ENCODE results near the gene MED10. TPM values are rescaled to one million over a fixed set of nuclear protein-coding genes. Genes with fewer than 3 reads are reported as not detected.

The MED10 gene
- total RNA-seq, 1 donor from 2014 or later = 6.3 TPM

DNA sequence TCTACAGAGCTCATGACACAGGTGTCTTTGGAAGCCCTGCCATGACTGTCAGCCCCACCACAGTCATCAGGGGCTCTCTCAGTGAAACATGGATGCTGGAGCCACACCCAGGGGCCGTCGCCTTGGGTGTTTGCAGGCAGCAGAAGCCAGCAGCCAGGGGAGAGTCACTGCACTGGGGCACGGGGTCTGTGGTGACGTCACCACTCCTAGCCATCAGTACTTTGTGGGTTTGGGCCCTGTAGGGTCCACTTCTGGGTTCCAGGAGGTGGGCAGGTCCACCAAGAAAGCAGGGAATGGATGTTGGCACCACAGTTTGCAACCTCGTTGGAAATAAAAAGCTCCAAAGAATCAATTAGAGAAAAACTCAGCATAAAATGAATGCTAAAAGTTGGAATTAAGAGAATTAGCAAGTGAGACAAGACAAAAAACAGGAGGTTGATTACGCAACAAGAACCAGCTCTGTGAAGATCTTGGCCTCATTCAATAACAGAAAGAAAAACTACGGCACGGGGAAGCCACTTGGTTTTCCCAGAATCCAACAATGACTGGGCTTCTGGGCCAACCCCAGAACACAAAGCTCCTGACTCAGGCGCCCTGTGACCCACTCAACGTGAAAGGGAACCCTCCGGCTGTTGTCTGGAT, 34.3 kb downstream of the MED10 start:
- Histone ChIP-seq H3K9me3 (ENCODE audit: control insufficient read depth in 3 of 3, low read length in 3 of 3) (no peaks in the 10 kb centered on the region), H3K27ac (ENCODE audit: low read depth, low read length) (no peak overlapping the region), H3K27me3 (ENCODE audit: control insufficient read depth in 3 of 3, insufficient read depth in 3 of 3, low read length in 3 of 3) (no peaks in the 10 kb centered on the region), H3K9ac (ENCODE audit: low read depth in 1 of 3, low read length in 3 of 3) (no peak overlapping the region), H3K4me1 (ENCODE audit: control insufficient read depth in 3 of 3, insufficient read depth in 3 of 3, low read length in 3 of 3) (no peaks in the 10 kb centered on the region), H3K36me3 (ENCODE audit: control insufficient read depth in 3 of 3, insufficient read depth in 3 of 3, low read length in 3 of 3) (peaks cover 0 to 2% (median 0%) of the 10 kb centered on the region in 3 donors), H3K4me3 (ENCODE audit: low read length in 3 of 3) (no peak overlapping the region)

GRCh38 chr5:6342689-6343315, 35.5 kb downstream of the MED10 start:
- H3K27me3 ChIP-seq (ENCODE audit: control insufficient read depth in 3 of 3, insufficient read depth in 3 of 3, low read length in 3 of 3) = no peaks in the 10 kb centered on the region
- H3K4me3 ChIP-seq (ENCODE audit: low read length in 3 of 3) = no peak overlapping the region
- H3K27ac ChIP-seq (ENCODE audit: low read depth, low read length) = no peak overlapping the region
- H3K36me3 ChIP-seq (ENCODE audit: control insufficient read depth in 3 of 3, insufficient read depth in 3 of 3, low read length in 3 of 3) = peaks cover 0 to 8% (median 2%) of the 10 kb centered on the region in 3 donors
- no peak overlapping the region for H3K9ac ChIP-seq (ENCODE audit: low read depth in 1 of 3, low read length in 3 of 3)
- H3K4me1 ChIP-seq (ENCODE audit: control insufficient read depth in 3 of 3, insufficient read depth in 3 of 3, low read length in 3 of 3) = no peaks in the 10 kb centered on the region
- no peaks in the 10 kb centered on the region for H3K9me3 ChIP-seq (ENCODE audit: control insufficient read depth in 3 of 3, low read length in 3 of 3)

DNA sequence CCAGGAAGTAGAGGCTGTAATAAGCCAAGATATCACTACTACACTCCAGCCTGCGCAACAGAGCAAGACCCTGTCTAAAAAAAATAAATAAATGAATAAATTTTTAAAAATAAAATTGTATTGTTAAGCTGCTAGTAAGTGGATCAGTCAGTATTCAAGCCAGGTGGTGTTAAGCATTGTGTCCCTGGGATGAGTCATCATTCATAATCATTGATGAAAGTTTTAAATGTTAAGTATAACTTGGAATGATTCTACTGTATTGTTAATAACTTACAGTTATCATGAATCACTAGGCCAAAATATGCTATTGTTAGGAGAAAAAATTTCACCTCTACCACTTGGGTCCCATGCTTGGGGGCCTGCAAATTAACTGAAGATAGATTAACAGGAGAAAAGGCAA, 38.2 kb downstream of the MED10 start:
- Histone ChIP-seq H3K4me3 (ENCODE audit: low read length in 3 of 3) (no peak overlapping the region), H3K9ac (ENCODE audit: low read depth in 1 of 3, low read length in 3 of 3) (no peak overlapping the region), H3K4me1 (ENCODE audit: control insufficient read depth in 3 of 3, insufficient read depth in 3 of 3, low read length in 3 of 3) (no peaks in the 10 kb centered on the region), H3K36me3 (ENCODE audit: control insufficient read depth in 3 of 3, insufficient read depth in 3 of 3, low read length in 3 of 3) (peaks cover under 1 to 17% (median 4%) of the 10 kb centered on the region in 3 donors), H3K27ac (ENCODE audit: low read depth, low read length) (no peak overlapping the region), H3K9me3 (ENCODE audit: control insufficient read depth in 3 of 3, low read length in 3 of 3) (no peaks in the 10 kb centered on the region), H3K27me3 (ENCODE audit: control insufficient read depth in 3 of 3, insufficient read depth in 3 of 3, low read length in 3 of 3) (no peaks in the 10 kb centered on the region)

DNA sequence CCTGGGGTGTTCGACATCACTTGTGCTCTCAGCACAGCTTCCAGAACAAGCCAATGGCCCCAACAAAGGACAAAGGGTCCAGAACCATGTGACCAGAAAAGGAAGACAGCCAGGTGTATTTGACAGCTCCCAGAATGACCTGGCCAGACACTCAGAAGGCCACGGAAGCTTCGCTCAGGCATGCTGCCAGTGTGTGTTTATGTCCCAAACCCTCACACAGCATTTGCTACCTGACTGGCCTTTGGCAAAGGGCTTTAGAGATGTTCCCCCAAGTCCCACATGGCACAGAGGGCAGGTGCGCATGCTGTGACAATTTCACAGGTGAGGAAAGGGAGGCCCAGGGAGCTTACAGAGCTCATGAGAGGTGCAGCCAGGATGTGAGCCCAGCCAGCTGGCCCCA, 39.5 kb downstream of the MED10 start:
- Histone ChIP-seq H3K27ac (ENCODE audit: low read depth, low read length) (no peak overlapping the region), H3K9ac (ENCODE audit: low read depth in 1 of 3, low read length in 3 of 3) (no peak overlapping the region), H3K4me3 (ENCODE audit: low read length in 3 of 3) (no peak overlapping the region), H3K27me3 (ENCODE audit: control insufficient read depth in 3 of 3, insufficient read depth in 3 of 3, low read length in 3 of 3) (no peaks in the 10 kb centered on the region), H3K9me3 (ENCODE audit: control insufficient read depth in 3 of 3, low read length in 3 of 3) (no peaks in the 10 kb centered on the region), H3K4me1 (ENCODE audit: control insufficient read depth in 3 of 3, insufficient read depth in 3 of 3, low read length in 3 of 3) (no peaks in the 10 kb centered on the region), H3K36me3 (ENCODE audit: control insufficient read depth in 3 of 3, insufficient read depth in 3 of 3, low read length in 3 of 3) (peaks cover 5 to 24% (median 11%) of the 10 kb centered on the region in 3 donors)

- H3K4me3 ChIP-seq (ENCODE audit: low read length in 3 of 3) = no peak overlapping the region
- no peak overlapping the region for H3K9ac ChIP-seq (ENCODE audit: low read depth in 1 of 3, low read length in 3 of 3)
- H3K4me1 ChIP-seq (ENCODE audit: control insufficient read depth in 3 of 3, insufficient read depth in 3 of 3, low read length in 3 of 3) = no peaks in the 10 kb centered on the region
- H3K27me3 ChIP-seq (ENCODE audit: control insufficient read depth in 3 of 3, insufficient read depth in 3 of 3, low read length in 3 of 3) = no peaks in the 10 kb centered on the region
- no peaks in the 10 kb centered on the region for H3K9me3 ChIP-seq (ENCODE audit: control insufficient read depth in 3 of 3, low read length in 3 of 3)
- H3K36me3 ChIP-seq (ENCODE audit: control insufficient read depth in 3 of 3, insufficient read depth in 3 of 3, low read length in 3 of 3) = peaks cover 5 to 24% (median 11%) of the 10 kb centered on the region in 3 donors
- H3K27ac ChIP-seq (ENCODE audit: low read depth, low read length) = no peak overlapping the region
These were observed 40.2 kb downstream of the MED10 start for GRCh38 chr5:6338135-6338534.

DNA sequence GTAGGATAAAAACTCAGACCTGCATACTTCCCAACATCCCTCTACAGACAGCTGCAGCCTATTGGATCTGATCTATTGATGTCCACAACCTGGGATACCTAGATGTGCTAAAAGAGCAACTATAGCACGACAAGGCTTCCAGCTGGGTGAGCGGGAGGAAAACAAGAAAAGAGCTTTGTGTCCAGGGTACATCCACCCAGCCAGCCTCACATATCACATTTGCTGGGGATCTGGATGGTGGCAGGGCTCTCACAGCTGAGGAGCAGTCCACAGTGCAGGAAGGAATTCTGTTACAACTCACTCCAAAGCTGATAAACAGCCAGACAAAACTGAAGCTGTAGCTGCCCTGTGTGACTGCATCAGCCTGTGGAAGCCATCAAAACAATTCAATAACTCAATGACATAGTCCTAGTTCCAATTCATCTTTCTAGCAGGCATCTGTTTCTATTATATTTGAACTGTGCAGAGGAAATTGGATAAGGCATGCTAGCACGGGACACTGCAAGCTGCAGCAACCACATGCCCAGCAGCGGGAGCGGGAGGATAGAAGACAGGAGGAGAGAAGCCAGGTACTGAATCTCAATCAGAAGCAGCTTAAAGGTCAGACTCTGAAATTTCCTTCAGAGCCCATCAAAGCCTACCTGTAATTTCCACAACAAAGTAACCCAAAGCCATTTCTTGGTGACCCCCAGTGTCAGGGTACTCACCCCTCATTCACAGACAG, 45.0 kb downstream of the MED10 start:
- Histone ChIP-seq H3K27ac (ENCODE audit: low read depth, low read length) (no peak overlapping the region), H3K9ac (ENCODE audit: low read depth in 1 of 3, low read length in 3 of 3) (no peak overlapping the region), H3K27me3 (ENCODE audit: control insufficient read depth in 3 of 3, insufficient read depth in 3 of 3, low read length in 3 of 3) (no peaks in the 10 kb centered on the region), H3K36me3 (ENCODE audit: control insufficient read depth in 3 of 3, insufficient read depth in 3 of 3, low read length in 3 of 3) (peaks cover 8 to 23% (median 9%) of the 10 kb centered on the region in 3 donors), H3K9me3 (ENCODE audit: control insufficient read depth in 3 of 3, low read length in 3 of 3) (no peaks in the 10 kb centered on the region), H3K4me1 (ENCODE audit: control insufficient read depth in 3 of 3, insufficient read depth in 3 of 3, low read length in 3 of 3) (no peaks in the 10 kb centered on the region), H3K4me3 (ENCODE audit: low read length in 3 of 3) (no peak overlapping the region)

GRCh38 chr5:6328173-6328572, 50.2 kb downstream of the MED10 start:
- Histone ChIP-seq H3K27me3 (ENCODE audit: control insufficient read depth in 3 of 3, insufficient read depth in 3 of 3, low read length in 3 of 3) (no peaks in the 10 kb centered on the region), H3K27ac (ENCODE audit: low read depth, low read length) (no peak overlapping the region), H3K36me3 (ENCODE audit: control insufficient read depth in 3 of 3, insufficient read depth in 3 of 3, low read length in 3 of 3) (peaks cover 0 to 7% (median 3%) of the 10 kb centered on the region in 3 donors), H3K4me3 (ENCODE audit: low read length in 3 of 3) (no peak overlapping the region), H3K9ac (ENCODE audit: low read depth in 1 of 3, low read length in 3 of 3) (no peak overlapping the region), H3K4me1 (ENCODE audit: control insufficient read depth in 3 of 3, insufficient read depth in 3 of 3, low read length in 3 of 3) (no peaks in the 10 kb centered on the region), H3K9me3 (ENCODE audit: control insufficient read depth in 3 of 3, low read length in 3 of 3) (no peaks in the 10 kb centered on the region)

DNA sequence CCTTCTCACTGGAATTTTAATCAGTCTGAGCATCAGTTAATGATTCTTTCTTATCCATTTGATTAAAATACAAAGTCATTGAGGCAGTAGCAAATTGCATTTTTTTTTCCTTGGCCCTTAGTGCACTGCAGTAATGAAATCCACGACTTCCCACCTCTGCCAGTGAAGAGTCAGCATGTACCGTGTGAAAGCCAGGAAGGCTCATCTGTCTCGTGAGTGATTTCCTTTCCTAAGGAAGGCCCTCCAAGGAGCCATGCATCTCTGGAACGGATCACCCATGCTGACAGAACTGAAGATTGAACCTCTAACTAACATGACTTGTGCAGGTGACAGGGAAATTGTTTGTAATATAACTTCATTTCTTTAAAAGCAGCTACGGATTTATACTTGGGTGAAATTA, 51.6 kb downstream of the MED10 start:
- Histone ChIP-seq H3K9ac (ENCODE audit: low read depth in 1 of 3, low read length in 3 of 3) (no peak overlapping the region), H3K9me3 (ENCODE audit: control insufficient read depth in 3 of 3, low read length in 3 of 3) (no peaks in the 10 kb centered on the region), H3K27me3 (ENCODE audit: control insufficient read depth in 3 of 3, insufficient read depth in 3 of 3, low read length in 3 of 3) (no peaks in the 10 kb centered on the region), H3K4me3 (ENCODE audit: low read length in 3 of 3) (no peak overlapping the region), H3K4me1 (ENCODE audit: control insufficient read depth in 3 of 3, insufficient read depth in 3 of 3, low read length in 3 of 3) (no peaks in the 10 kb centered on the region), H3K27ac (ENCODE audit: low read depth, low read length) (no peak overlapping the region), H3K36me3 (ENCODE audit: control insufficient read depth in 3 of 3, insufficient read depth in 3 of 3, low read length in 3 of 3) (no peaks in the 10 kb centered on the region)

- Histone ChIP-seq H3K27ac (ENCODE audit: low read depth, low read length) (no peak overlapping the region), H3K36me3 (ENCODE audit: control insufficient read depth in 3 of 3, insufficient read depth in 3 of 3, low read length in 3 of 3) (peaks cover 0 to 2% (median 0%) of the 10 kb centered on the region in 3 donors), H3K9ac (ENCODE audit: low read depth in 1 of 3, low read length in 3 of 3) (no peak overlapping the region), H3K9me3 (ENCODE audit: control insufficient read depth in 3 of 3, low read length in 3 of 3) (peaks cover 0 to 5% (median 2%) of the 10 kb centered on the region in 3 donors), H3K4me3 (ENCODE audit: low read length in 3 of 3) (no peak overlapping the region), H3K4me1 (ENCODE audit: control insufficient read depth in 3 of 3, insufficient read depth in 3 of 3, low read length in 3 of 3) (no peaks in the 10 kb centered on the region), H3K27me3 (ENCODE audit: control insufficient read depth in 3 of 3, insufficient read depth in 3 of 3, low read length in 3 of 3) (no peaks in the 10 kb centered on the region)
These were observed 56.1 kb downstream of the MED10 start for GRCh38 chr5:6322163-6322713.

All from skeletal muscle tissue (tissue), 4 donors.